H9 (cell line): Measurements from ENCODE around the gene SNX33. TPM values are rescaled to one million over a fixed set of nuclear protein-coding genes. Genes with fewer than 3 reads are reported as not detected.
"Not testable (repeated sequence)": the region's sequence is repeated elsewhere in the genome, so short reads cannot be mapped to it uniquely, and the experiment has no call there.

ENCODE experiments used
- DNase-seq: peaks from one replicate; pipeline ENCODE4 v3.0.0-alpha.2; 2017
- H2AFZ ChIP-seq: one replicate; pipeline ENCODE4 v1.6.1; 2013; ENCODE audit warnings: mild to moderate bottlenecking, low read length, control low read depth, moderate library complexity
- H2AK5ac ChIP-seq: 2 replicates; pipeline ENCODE4 v1.6.1; 2013; ENCODE audit warnings: low read length, control low read depth, mixed read lengths; ENCODE audit not compliant: insufficient read length
- H2BK120ac ChIP-seq: one replicate; pipeline ENCODE4 v1.6.1; 2013; ENCODE audit warnings: low read depth, mild to moderate bottlenecking, low read length, control low read depth, inconsistent platforms; ENCODE audit not compliant: poor library complexity, severe bottlenecking
- H2BK12ac ChIP-seq: 2 replicates; pipeline ENCODE4 v1.6.1; 2013; ENCODE audit warnings: low read length, control low read depth, mixed read lengths, low read depth; ENCODE audit not compliant: insufficient read length
- H2BK15ac ChIP-seq: 2 replicates; pipeline ENCODE4 v1.6.1; 2013; ENCODE audit warnings: low read depth, low read length, control low read depth
- H2BK20ac ChIP-seq: one replicate; pipeline ENCODE4 v1.6.1; 2013; ENCODE audit warnings: low read depth, mild to moderate bottlenecking, low read length, control low read depth, inconsistent platforms; ENCODE audit not compliant: poor library complexity, severe bottlenecking
- H2BK5ac ChIP-seq: 2 replicates; pipeline ENCODE4 v1.6.1; 2013; ENCODE audit warnings: low read length, control low read depth, mixed read lengths; ENCODE audit not compliant: insufficient read length
- H3K14ac ChIP-seq: 2 replicates; pipeline ENCODE4 v1.6.1; 2013; ENCODE audit warnings: low read length, control low read depth; ENCODE audit not compliant: insufficient read depth
- H3K18ac ChIP-seq: 2 replicates; pipeline ENCODE4 v1.6.1; 2013; ENCODE audit warnings: low read depth, mild to moderate bottlenecking, mixed read lengths, low read length, control low read depth; ENCODE audit not compliant: insufficient read length
- H3K23ac ChIP-seq: 2 replicates; pipeline ENCODE4 v1.6.1; 2013; ENCODE audit warnings: low read length, control low read depth, mixed read lengths, low read depth; ENCODE audit not compliant: insufficient read length
- H3K23me2 ChIP-seq: 2 replicates; pipeline ENCODE4 v1.6.1; 2013; ENCODE audit warnings: low read depth, mild to moderate bottlenecking, mixed read lengths, low read length, control low read depth; ENCODE audit not compliant: insufficient read length, poor library complexity, severe bottlenecking
- H3K27ac ChIP-seq: 2 replicates; pipeline ENCODE4 v1.5.1; 2013; ENCODE audit warnings: low read length, control low read depth, mixed read lengths, low read depth; ENCODE audit not compliant: insufficient read length
- H3K27me3 ChIP-seq: 2 replicates; pipeline ENCODE4 v1.6.1; 2013; ENCODE audit warnings: low read length, control low read depth, inconsistent platforms; ENCODE audit not compliant: insufficient read depth
- H3K4ac ChIP-seq: 2 replicates; pipeline ENCODE4 v1.6.1; 2013; ENCODE audit warnings: low read depth, mild to moderate bottlenecking, control low read depth, inconsistent platforms, low read length, moderate library complexity
- H3K4me1 ChIP-seq: 2 replicates; pipeline ENCODE4 v1.6.1; 2013; ENCODE audit warnings: low read length, control low read depth, inconsistent platforms; ENCODE audit not compliant: insufficient read depth
- H3K4me2 ChIP-seq: 2 replicates; pipeline ENCODE4 v1.6.1; 2013; ENCODE audit warnings: low read length, control low read depth, mixed read lengths; ENCODE audit not compliant: insufficient read length, insufficient read depth
- H3K56ac ChIP-seq: 2 replicates; pipeline ENCODE4 v1.6.1; 2013; ENCODE audit warnings: low read depth, mild to moderate bottlenecking, mixed read lengths, low read length, control low read depth; ENCODE audit not compliant: insufficient read length
- H3K79me1 ChIP-seq: 2 replicates; pipeline ENCODE4 v1.6.1; 2013; ENCODE audit warnings: low read depth, mild to moderate bottlenecking, moderate library complexity, low read length, control low read depth, inconsistent platforms; ENCODE audit not compliant: insufficient read depth, poor library complexity, severe bottlenecking
- H3K79me2 ChIP-seq: 2 replicates; pipeline ENCODE4 v1.6.1; 2013; ENCODE audit warnings: low read length, control low read depth, inconsistent platforms; ENCODE audit not compliant: insufficient read depth
- H3K9ac ChIP-seq: 2 replicates; pipeline ENCODE4 v1.6.1; 2013; ENCODE audit warnings: low read length, control low read depth, mixed read lengths; ENCODE audit not compliant: insufficient read length; ENCODE audit errors: extremely low read depth
- H3K9me3 ChIP-seq: one replicate; pipeline ENCODE4 v1.6.1; 2013; ENCODE audit warnings: low read depth, low read length, inconsistent platforms; ENCODE audit not compliant: control insufficient read depth
- H3T11ph ChIP-seq: one replicate; pipeline ENCODE4 v1.6.1; 2013; ENCODE audit warnings: mild to moderate bottlenecking, low read length, control low read depth, inconsistent platforms
- H4K20me1 ChIP-seq: one replicate; pipeline ENCODE4 v1.6.1; 2013; ENCODE audit not compliant: control insufficient read depth, insufficient read length, insufficient read depth
- H4K5ac ChIP-seq: 2 replicates; pipeline ENCODE4 v1.6.1; 2013; ENCODE audit warnings: low read depth, mild to moderate bottlenecking, mixed read lengths, low read length, control low read depth; ENCODE audit not compliant: insufficient read length
- H4K8ac ChIP-seq: replicated peaks from 2 replicates; pipeline ENCODE4 v1.6.1; 2013; ENCODE audit warnings: low read length, control low read depth, mixed read lengths, low read depth; ENCODE audit not compliant: insufficient read length
- H4K91ac ChIP-seq: 2 replicates; pipeline ENCODE4 v1.6.1; 2013; ENCODE audit warnings: low read depth, mild to moderate bottlenecking, moderate library complexity, mixed read lengths, low read length, control low read depth; ENCODE audit not compliant: insufficient read length
- H3K27ac Mint-ChIP-seq, 3 experiments: 2 replicates in 2 of 3; 3 replicates in 1 of 3; pipeline ENCODE4 v1.8.0; 2020 to 2021; ENCODE audit warnings: mixed read lengths in 3 of 3, mild to moderate bottlenecking in 1 of 3, moderate library complexity in 1 of 3
- H3K27me3 Mint-ChIP-seq: 2 replicates; pipeline ENCODE4 v1.8.0; 2021; ENCODE audit warnings: low read depth, mild to moderate bottlenecking, moderate library complexity, mixed read lengths
- H3K36me3 Mint-ChIP-seq, 3 experiments: 2 replicates in 2 of 3; 3 replicates in 1 of 3; pipeline ENCODE4 v1.8.0; 2020 to 2021; ENCODE audit warnings: low read depth in 3 of 3, mixed read lengths in 3 of 3; ENCODE audit not compliant: insufficient read depth in 1 of 3
- H3K4me1 Mint-ChIP-seq, 2 experiments: 2 replicates each; pipeline ENCODE4 v1.8.0; 2020; ENCODE audit warnings: mixed read lengths in 2 of 2
- H3K4me3 Mint-ChIP-seq, 2 experiments: 2 replicates in 1 of 2; 3 replicates in 1 of 2; pipeline ENCODE4 v1.8.0; 2020 to 2021; ENCODE audit warnings: mild to moderate bottlenecking in 2 of 2, mixed read lengths in 2 of 2, moderate library complexity in 1 of 2
- H3K9me3 Mint-ChIP-seq, 2 experiments: 2 replicates in 1 of 2; 3 replicates in 1 of 2; pipeline ENCODE4 v1.8.0; 2020; ENCODE audit warnings: mild to moderate bottlenecking in 2 of 2, mixed read lengths in 2 of 2, moderate library complexity in 1 of 2
- CTCF ChIP-seq: fragments of 200-600 bp; sonication (generic); conservative IDR thresholded peaks from 3 replicates; pipeline ENCODE4 v1.8.0; 2021; ENCODE audit warnings: antibody characterized with exemption, mild to moderate bottlenecking
- WGBS: extraction: QIAGEN DNeasy Blood & Tissue Kit; methylation state at CpG from one replicate; pipeline ENCODE4 v1.1.7; 2013; ENCODE audit warnings: missing lambda C conversion rate, low lambda C conversion rate, mixed read lengths; ENCODE audit not compliant: insufficient read length; ENCODE audit errors: extremely low coverage; 5-methylcytosine and 5-hydroxymethylcytosine counted together
- total RNA-seq: library from RNA; stranded (reverse); gene quantifications from 2 replicates; pipeline ENCODE4 v1.2.1, GENCODE V29; 2021

SNX33 gene
- total RNA-seq, 1 experiment from 2014 or later: 17.7 TPM

GRCh38 chr15:75702436-75702835 is 54.7 kb downstream of the SNX33 start:
- H4K5ac ChIP-seq: no peak overlapping the region
- no peak overlapping the region for H2BK5ac ChIP-seq
- no peak for TF ChIP-seq CTCF
- no peak overlapping the region for H3K27ac ChIP-seq
- H3K4me2 ChIP-seq: no peak overlapping the region
- no peaks in the 10 kb centered on the region for H3K79me2 ChIP-seq
- no peak overlapping the region for H2BK12ac ChIP-seq
- H3K23ac ChIP-seq: no peak overlapping the region
- no peak overlapping the region for H3K9ac ChIP-seq
- Mint-ChIP-seq H3K36me3 (no peaks in the 10 kb centered on the region), H3K4me3 (no peak overlapping the region; a peak in 1 of 5 replicates), H3K27me3 (no peaks in the 10 kb centered on the region), H3K27ac (no peak overlapping the region), H3K4me1 (peaks cover 0 to 15% of the 10 kb centered on the region in 2 experiments; a peak in 2 of 4 replicates), H3K9me3 (no peaks in the 10 kb centered on the region; a peak in 1 of 5 replicates)
- no peak for DNase-seq
- WGBS: no CpG with 5 or more reads among the region's 6 CpGs
- no peak overlapping the region for H3K56ac ChIP-seq
- H2AFZ ChIP-seq: no peak overlapping the region
- H4K20me1 ChIP-seq: no peaks in the 10 kb centered on the region
- H3K4ac ChIP-seq: no peak overlapping the region
- no peak overlapping the region for H2BK20ac ChIP-seq
- H4K8ac ChIP-seq: no peak overlapping the region
- no peak overlapping the region for H2AK5ac ChIP-seq
- H3K27me3 ChIP-seq: no peaks in the 10 kb centered on the region
- H4K91ac ChIP-seq: no peak overlapping the region
- H3K79me1 ChIP-seq: no peaks in the 10 kb centered on the region
- H3K18ac ChIP-seq: no peak overlapping the region
- H3K4me1 ChIP-seq: no peaks in the 10 kb centered on the region; the same call in 1 of the 2 replicates
- no peak overlapping the region for H3T11ph ChIP-seq
- no peak overlapping the region for H2BK15ac ChIP-seq
- no peaks in the 10 kb centered on the region for H3K9me3 ChIP-seq
- no peaks in the 10 kb centered on the region for H3K23me2 ChIP-seq
- no peak overlapping the region for H3K14ac ChIP-seq
- no peak overlapping the region for H2BK120ac ChIP-seq

DNA sequence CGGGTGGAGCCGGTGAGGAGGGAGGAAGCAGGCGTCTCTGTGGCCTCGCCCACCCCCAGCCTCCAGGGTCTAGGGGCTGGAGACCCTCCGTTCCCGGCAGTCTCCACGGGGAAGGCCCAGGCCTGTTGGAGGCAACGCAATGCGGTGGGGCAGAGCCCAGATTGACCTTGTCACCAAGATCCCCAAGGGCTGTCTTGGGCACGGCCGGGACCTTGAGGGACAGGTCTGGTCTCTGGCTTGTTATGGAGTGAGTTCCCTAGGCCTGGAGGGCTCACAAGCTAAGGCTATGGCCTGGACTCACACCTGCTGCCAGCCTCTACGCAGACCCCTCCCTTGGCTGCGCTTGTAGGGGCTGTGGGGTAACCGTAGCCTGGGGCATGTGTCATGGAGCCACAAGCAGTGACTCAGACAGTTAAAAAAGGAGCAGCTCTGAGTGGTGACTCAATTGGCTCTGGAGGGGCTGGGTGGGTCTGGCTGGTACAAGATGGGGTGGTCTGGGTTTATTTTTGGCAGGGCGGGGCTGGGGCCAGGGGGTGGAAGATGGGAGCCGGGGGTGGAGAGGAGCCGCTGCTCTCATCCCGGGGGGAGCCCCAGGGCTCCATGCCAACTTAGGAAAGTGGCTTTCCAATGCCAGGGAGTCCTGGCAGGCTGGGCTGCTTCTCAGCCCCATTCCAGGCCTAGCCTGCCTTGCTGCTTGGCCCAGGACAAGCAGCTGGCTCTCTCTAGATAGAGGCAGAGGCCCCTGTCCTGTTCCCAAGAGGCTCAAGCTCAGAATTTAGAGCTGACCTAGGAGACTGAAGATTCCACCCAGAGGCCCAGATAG is 55.9 kb downstream of the SNX33 start:
- H2BK5ac ChIP-seq, H3K9me3 Mint-ChIP-seq, H4K8ac ChIP-seq, H2BK12ac ChIP-seq, H2BK120ac ChIP-seq, H3K23me2 ChIP-seq, H3K4me1 ChIP-seq, H3K27me3 Mint-ChIP-seq, H4K5ac ChIP-seq, H3K18ac ChIP-seq, H2BK15ac ChIP-seq, DNase-seq, H4K20me1 ChIP-seq, H3K79me1 ChIP-seq, H3K4ac ChIP-seq, H3K9me3 ChIP-seq, H2AFZ ChIP-seq, H3K56ac ChIP-seq, H3K27me3 ChIP-seq, H3K27ac Mint-ChIP-seq, H3K36me3 Mint-ChIP-seq, H3K23ac ChIP-seq, H3K27ac ChIP-seq, H3K4me2 ChIP-seq, H2AK5ac ChIP-seq, H3K4me3 Mint-ChIP-seq, H3K79me2 ChIP-seq, H4K91ac ChIP-seq, H3T11ph ChIP-seq, H3K9ac ChIP-seq, H2BK20ac ChIP-seq, H3K14ac ChIP-seq: not testable (repeated sequence)
- no CpG with 5 or more reads among the region's 18 CpGs for WGBS
- peaks cover 0 to 14% of the 10 kb centered on the region in 2 experiments; a peak in 2 of 4 replicates for H3K4me1 Mint-ChIP-seq
